ENCODE results near the gene TRABD2B. TPM values are rescaled to one million over a fixed set of nuclear protein-coding genes. Genes with fewer than 3 reads are reported as not detected.

The TRABD2B gene
- total and polyA plus RNA-seq, 2 of the 13 experiments (the other 11 are each of a cell fraction or from before 2014, with no cell fraction given), result 0.04 TPM; not detected in 1

DNA sequence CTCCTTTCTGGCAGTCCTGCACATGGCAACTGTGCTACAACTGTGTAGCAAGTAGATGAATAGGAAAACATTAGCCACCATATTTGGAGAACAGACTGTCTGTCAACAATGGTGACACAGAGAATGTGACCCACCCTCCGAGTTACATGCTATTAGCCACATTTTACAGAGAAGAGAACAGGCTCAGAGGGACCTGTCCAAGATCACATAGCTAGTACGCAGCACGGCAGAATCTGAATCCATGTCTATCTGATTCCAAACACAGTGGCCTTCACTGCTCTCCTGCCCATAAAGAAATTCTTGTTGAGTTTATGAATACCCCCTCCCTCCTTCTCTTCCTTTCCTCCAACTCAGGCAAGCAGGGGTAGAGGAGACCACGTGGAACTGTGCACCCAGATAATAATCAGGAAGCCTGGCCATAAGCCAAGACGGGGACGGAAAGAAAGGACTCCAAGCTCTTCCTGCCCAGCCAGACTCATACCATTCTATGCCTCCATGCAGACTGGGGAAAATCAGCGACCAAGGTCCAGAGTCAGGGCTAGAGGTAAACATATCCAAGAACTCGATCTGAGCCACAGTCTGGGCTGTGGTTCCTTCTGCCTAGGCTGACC, 78.8 kb downstream of the TRABD2B start (continued):
- TF ChIP-seq, protein P1, sequence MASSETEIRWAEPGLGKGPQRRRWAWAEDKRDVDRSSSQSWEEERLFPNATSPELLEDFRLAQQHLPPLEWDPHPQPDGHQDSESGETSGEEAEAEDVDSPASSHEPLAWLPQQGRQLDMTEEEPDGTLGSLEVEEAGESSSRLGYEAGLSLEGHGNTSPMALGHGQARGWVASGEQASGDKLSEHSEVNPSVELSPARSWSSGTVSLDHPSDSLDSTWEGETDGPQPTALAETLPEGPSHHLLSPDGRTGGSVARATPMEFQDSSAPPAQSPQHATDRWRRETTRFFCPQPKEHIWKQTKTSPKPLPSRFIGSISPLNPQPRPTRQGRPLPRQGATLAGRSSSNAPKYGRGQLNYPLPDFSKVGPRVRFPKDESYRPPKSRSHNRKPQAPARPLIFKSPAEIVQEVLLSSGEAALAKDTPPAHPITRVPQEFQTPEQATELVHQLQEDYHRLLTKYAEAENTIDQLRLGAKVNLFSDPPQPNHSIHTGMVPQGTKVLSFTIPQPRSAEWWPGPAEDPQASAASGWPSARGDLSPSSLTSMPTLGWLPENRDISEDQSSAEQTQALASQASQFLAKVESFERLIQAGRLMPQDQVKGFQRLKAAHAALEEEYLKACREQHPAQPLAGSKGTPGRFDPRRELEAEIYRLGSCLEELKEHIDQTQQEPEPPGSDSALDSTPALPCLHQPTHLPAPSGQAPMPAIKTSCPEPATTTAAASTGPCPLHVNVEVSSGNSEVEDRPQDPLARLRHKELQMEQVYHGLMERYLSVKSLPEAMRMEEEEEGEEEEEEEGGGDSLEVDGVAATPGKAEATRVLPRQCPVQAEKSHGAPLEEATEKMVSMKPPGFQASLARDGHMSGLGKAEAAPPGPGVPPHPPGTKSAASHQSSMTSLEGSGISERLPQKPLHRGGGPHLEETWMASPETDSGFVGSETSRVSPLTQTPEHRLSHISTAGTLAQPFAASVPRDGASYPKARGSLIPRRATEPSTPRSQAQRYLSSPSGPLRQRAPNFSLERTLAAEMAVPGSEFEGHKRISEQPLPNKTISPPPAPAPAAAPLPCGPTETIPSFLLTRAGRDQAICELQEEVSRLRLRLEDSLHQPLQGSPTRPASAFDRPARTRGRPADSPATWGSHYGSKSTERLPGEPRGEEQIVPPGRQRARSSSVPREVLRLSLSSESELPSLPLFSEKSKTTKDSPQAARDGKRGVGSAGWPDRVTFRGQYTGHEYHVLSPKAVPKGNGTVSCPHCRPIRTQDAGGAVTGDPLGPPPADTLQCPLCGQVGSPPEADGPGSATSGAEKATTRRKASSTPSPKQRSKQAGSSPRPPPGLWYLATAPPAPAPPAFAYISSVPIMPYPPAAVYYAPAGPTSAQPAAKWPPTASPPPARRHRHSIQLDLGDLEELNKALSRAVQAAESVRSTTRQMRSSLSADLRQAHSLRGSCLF (CRISPR knock-in tag; IDR thresholded peaks at IDR 0.05; ENCODE audit: borderline replicate concordance), result no peak
- TF ChIP-seq CBFB (CRISPR knock-in tag; IDR thresholded peaks at IDR 0.05) (no peak), KDM6A (CRISPR knock-in tag; IDR thresholded peaks at IDR 0.05; ENCODE audit: low read depth) (peak; percentile 30; the same call in 1 of the 2 replicates), NONO (IDR thresholded peaks at IDR 0.05) (no peak), NONO (CRISPR knock-in tag; conservative IDR thresholded peaks at IDR 0.05) (no peak), TCF7L2 (IDR thresholded peaks at IDR 0.05; ENCODE audit: low read depth, low read length) (no peak), GTF2F1 (IDR thresholded peaks at IDR 0.05; ENCODE audit: low read length) (no peak), ZNF850 (CRISPR knock-in tag; conservative IDR thresholded peaks at IDR 0.05) (no peak), TAF15 (IDR thresholded peaks at IDR 0.05; ENCODE audit: low read depth, low read length, poor library complexity, severe bottlenecking) (no peak), ZNF562 (CRISPR knock-in tag; IDR thresholded peaks at IDR 0.05; ENCODE audit: borderline replicate concordance) (no peak)
- TF ChIP-seq, protein P2, sequence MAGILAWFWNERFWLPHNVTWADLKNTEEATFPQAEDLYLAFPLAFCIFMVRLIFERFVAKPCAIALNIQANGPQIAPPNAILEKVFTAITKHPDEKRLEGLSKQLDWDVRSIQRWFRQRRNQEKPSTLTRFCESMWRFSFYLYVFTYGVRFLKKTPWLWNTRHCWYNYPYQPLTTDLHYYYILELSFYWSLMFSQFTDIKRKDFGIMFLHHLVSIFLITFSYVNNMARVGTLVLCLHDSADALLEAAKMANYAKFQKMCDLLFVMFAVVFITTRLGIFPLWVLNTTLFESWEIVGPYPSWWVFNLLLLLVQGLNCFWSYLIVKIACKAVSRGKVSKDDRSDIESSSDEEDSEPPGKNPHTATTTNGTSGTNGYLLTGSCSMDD (CRISPR knock-in tag; IDR thresholded peaks at IDR 0.05), result no peak
- TF ChIP-seq, protein P3, sequence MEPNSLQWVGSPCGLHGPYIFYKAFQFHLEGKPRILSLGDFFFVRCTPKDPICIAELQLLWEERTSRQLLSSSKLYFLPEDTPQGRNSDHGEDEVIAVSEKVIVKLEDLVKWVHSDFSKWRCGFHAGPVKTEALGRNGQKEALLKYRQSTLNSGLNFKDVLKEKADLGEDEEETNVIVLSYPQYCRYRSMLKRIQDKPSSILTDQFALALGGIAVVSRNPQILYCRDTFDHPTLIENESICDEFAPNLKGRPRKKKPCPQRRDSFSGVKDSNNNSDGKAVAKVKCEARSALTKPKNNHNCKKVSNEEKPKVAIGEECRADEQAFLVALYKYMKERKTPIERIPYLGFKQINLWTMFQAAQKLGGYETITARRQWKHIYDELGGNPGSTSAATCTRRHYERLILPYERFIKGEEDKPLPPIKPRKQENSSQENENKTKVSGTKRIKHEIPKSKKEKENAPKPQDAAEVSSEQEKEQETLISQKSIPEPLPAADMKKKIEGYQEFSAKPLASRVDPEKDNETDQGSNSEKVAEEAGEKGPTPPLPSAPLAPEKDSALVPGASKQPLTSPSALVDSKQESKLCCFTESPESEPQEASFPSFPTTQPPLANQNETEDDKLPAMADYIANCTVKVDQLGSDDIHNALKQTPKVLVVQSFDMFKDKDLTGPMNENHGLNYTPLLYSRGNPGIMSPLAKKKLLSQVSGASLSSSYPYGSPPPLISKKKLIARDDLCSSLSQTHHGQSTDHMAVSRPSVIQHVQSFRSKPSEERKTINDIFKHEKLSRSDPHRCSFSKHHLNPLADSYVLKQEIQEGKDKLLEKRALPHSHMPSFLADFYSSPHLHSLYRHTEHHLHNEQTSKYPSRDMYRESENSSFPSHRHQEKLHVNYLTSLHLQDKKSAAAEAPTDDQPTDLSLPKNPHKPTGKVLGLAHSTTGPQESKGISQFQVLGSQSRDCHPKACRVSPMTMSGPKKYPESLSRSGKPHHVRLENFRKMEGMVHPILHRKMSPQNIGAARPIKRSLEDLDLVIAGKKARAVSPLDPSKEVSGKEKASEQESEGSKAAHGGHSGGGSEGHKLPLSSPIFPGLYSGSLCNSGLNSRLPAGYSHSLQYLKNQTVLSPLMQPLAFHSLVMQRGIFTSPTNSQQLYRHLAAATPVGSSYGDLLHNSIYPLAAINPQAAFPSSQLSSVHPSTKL (CRISPR knock-in tag; IDR thresholded peaks at IDR 0.05), result peak; percentile 69
- TF ChIP-seq, protein P4, sequence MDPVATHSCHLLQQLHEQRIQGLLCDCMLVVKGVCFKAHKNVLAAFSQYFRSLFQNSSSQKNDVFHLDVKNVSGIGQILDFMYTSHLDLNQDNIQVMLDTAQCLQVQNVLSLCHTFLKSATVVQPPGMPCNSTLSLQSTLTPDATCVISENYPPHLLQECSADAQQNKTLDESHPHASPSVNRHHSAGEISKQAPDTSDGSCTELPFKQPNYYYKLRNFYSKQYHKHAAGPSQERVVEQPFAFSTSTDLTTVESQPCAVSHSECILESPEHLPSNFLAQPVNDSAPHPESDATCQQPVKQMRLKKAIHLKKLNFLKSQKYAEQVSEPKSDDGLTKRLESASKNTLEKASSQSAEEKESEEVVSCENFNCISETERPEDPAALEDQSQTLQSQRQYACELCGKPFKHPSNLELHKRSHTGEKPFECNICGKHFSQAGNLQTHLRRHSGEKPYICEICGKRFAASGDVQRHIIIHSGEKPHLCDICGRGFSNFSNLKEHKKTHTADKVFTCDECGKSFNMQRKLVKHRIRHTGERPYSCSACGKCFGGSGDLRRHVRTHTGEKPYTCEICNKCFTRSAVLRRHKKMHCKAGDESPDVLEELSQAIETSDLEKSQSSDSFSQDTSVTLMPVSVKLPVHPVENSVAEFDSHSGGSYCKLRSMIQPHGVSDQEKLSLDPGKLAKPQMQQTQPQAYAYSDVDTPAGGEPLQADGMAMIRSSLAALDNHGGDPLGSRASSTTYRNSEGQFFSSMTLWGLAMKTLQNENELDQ (CRISPR knock-in tag; IDR thresholded peaks at IDR 0.05; ENCODE audit: borderline replicate concordance), result no peak
- TF ChIP-seq, protein P5, sequence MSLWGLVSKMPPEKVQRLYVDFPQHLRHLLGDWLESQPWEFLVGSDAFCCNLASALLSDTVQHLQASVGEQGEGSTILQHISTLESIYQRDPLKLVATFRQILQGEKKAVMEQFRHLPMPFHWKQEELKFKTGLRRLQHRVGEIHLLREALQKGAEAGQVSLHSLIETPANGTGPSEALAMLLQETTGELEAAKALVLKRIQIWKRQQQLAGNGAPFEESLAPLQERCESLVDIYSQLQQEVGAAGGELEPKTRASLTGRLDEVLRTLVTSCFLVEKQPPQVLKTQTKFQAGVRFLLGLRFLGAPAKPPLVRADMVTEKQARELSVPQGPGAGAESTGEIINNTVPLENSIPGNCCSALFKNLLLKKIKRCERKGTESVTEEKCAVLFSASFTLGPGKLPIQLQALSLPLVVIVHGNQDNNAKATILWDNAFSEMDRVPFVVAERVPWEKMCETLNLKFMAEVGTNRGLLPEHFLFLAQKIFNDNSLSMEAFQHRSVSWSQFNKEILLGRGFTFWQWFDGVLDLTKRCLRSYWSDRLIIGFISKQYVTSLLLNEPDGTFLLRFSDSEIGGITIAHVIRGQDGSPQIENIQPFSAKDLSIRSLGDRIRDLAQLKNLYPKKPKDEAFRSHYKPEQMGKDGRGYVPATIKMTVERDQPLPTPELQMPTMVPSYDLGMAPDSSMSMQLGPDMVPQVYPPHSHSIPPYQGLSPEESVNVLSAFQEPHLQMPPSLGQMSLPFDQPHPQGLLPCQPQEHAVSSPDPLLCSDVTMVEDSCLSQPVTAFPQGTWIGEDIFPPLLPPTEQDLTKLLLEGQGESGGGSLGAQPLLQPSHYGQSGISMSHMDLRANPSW (CRISPR knock-in tag; IDR thresholded peaks at IDR 0.05; ENCODE audit: borderline replicate concordance), result no peak; the same call in 1 of the 2 replicates
